Progenitor cell of endocrine pancreas (in vitro differentiated cells): ENCODE results near the gene OR52W1. TPM values are rescaled to one million over a fixed set of nuclear protein-coding genes. Genes with fewer than 3 reads are reported as not detected.

Experiments used
- DNase-seq: peaks from one replicate; pipeline ENCODE4 v3.0.0; 2021; ENCODE audit warnings: low spot score; ENCODE audit not compliant: unreplicated experiment
- H3K27ac Mint-ChIP-seq: 2 replicates; pipeline ENCODE4 v1.8.0; 2021; ENCODE audit warnings: mild to moderate bottlenecking, moderate library complexity, mixed read lengths
- H3K27me3 Mint-ChIP-seq: 2 replicates; pipeline ENCODE4 v1.8.0; 2021; ENCODE audit warnings: mixed read lengths
- H3K36me3 Mint-ChIP-seq: 2 replicates; pipeline ENCODE4 v1.8.0; 2022; ENCODE audit warnings: mixed read lengths; ENCODE audit not compliant: insufficient read depth
- H3K4me1 Mint-ChIP-seq: 2 replicates; pipeline ENCODE4 v1.8.0; 2021; ENCODE audit warnings: low read depth, mixed read lengths
- H3K4me3 Mint-ChIP-seq: 2 replicates; pipeline ENCODE4 v1.8.0; 2021; ENCODE audit warnings: low read depth, mild to moderate bottlenecking, moderate library complexity, mixed read lengths
- H3K9me3 Mint-ChIP-seq: 2 replicates; pipeline ENCODE4 v1.8.0; 2021; ENCODE audit warnings: low read depth, mixed read lengths
- total RNA-seq: library from RNA; stranded (reverse); gene quantifications from 2 replicates; pipeline ENCODE4 v1.2.1, GENCODE V29; 2021
- TF ChIP-seq, protein P1 (sequence below): fragments of 200-600 bp; sonication (generic); IDR thresholded peaks from one replicate; pipeline ENCODE4 v1.5.0; 2021; ENCODE audit warnings: antibody characterized with exemption, mild to moderate bottlenecking; ENCODE audit not compliant: unreplicated experiment

The OR52W1 gene
- total RNA-seq, 1 donor from 2014 or later, result not detected

DNA sequence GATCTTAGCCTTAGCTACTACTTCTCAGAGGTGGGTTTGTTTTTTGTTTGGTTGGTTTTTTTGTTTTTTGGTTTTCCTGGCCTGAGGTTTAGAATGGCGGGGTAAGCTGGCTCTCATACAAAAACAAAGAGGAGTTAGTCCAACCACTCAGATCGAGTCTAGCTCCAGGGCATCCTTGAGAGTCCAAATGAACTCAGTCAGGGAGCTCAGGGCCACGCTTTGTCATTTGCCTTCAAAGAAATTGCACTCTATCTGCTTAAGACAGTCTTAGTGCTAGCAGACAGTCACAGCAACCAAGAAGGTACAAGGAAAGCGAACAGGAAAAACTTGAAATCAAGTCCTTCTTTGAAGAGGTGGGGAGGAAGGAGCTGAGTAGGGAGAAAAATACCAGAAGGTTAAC lies 17.5 kb downstream of the OR52W1 start:
- no peak overlapping the region for H3K4me3 Mint-ChIP-seq
- no peak overlapping the region for H3K27ac Mint-ChIP-seq
- no peaks in the 10 kb centered on the region for H3K27me3 Mint-ChIP-seq
- no peaks in the 10 kb centered on the region for H3K9me3 Mint-ChIP-seq
- H3K4me1 Mint-ChIP-seq, result no peaks in the 10 kb centered on the region
- peaks cover 8% of the 10 kb centered on the region for H3K36me3 Mint-ChIP-seq
- no peak for DNase-seq
- TF ChIP-seq, protein P1, sequence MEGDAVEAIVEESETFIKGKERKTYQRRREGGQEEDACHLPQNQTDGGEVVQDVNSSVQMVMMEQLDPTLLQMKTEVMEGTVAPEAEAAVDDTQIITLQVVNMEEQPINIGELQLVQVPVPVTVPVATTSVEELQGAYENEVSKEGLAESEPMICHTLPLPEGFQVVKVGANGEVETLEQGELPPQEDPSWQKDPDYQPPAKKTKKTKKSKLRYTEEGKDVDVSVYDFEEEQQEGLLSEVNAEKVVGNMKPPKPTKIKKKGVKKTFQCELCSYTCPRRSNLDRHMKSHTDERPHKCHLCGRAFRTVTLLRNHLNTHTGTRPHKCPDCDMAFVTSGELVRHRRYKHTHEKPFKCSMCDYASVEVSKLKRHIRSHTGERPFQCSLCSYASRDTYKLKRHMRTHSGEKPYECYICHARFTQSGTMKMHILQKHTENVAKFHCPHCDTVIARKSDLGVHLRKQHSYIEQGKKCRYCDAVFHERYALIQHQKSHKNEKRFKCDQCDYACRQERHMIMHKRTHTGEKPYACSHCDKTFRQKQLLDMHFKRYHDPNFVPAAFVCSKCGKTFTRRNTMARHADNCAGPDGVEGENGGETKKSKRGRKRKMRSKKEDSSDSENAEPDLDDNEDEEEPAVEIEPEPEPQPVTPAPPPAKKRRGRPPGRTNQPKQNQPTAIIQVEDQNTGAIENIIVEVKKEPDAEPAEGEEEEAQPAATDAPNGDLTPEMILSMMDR, result no peak

DNA sequence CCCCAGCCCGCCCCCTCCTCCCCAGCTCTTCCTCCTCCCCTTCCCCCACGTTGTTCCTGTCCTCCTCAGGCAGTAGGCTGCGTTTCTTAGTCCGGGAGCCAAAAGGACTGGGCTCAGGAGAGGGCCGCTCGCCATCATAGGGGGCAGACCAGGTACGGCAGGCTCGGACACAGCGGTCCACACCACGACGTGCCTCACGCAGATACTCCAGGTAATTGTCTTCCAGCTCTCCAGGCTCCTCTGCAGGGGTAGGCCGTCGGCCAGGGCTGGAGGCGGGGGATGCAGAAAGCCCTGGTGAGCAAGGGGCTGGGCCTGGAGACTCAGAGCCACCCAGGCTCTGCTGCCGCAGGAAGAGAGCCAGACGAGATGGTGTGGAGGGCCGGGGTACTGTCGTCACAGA lies 18.7 kb downstream of the OR52W1 start:
- DNase-seq, result no peak
- Mint-ChIP-seq H3K27ac (no peak overlapping the region), H3K4me1 (no peaks in the 10 kb centered on the region), H3K4me3 (no peak overlapping the region), H3K27me3 (no peaks in the 10 kb centered on the region), H3K36me3 (peaks cover 12% of the 10 kb centered on the region), H3K9me3 (no peaks in the 10 kb centered on the region)
- TF ChIP-seq, protein P1, result no peak

DNA sequence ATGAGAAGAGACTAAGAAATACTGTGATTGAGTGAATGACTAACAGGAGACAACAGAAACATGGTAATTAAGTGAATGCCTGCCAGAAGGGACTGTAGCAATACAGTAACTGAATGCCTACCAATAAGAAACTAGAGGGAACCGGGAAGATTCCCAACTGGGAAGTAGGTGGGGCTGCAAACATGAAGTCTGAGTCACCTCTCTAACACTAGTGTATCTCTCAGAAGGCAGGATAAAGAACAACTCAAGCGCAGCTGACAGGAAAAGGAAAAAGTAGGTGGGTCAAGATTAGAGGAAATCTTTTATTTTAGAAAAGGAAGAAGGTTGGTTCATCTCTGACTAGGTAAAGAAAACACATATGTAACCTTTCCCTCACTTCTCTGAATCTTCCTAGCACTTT lies 20.3 kb downstream of the OR52W1 start:
- TF ChIP-seq, protein P1, result no peak
- Mint-ChIP-seq H3K36me3 (peaks cover 13% of the 10 kb centered on the region), H3K4me3 (no peak overlapping the region), H3K4me1 (no peaks in the 10 kb centered on the region), H3K27me3 (no peaks in the 10 kb centered on the region), H3K27ac (no peak overlapping the region), H3K9me3 (no peaks in the 10 kb centered on the region)
- DNase-seq, result no peak

DNA sequence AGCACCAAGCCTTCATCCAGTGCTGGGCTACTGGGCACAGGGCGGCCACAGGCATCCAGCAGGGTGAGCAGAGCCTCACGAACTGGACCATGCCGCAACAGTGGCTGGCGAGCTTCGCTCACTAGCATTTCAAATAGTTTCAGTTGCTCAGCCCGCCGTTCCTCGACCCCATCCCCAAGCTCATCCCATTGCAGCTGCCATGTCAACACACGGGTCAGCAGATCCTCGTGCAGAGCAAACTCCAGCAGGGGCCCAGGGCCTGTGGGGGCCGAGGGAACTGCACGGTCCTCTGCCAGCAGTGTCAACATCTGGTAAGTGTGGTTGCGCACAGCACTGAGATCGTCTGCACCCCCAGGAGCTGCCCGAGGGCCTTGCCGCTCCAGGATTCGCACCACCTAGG lies 24.8 kb downstream of the OR52W1 start:
- H3K27ac Mint-ChIP-seq, result no peak overlapping the region
- no peaks in the 10 kb centered on the region for H3K9me3 Mint-ChIP-seq
- no peaks in the 10 kb centered on the region for H3K27me3 Mint-ChIP-seq
- peaks cover 10% of the 10 kb centered on the region for H3K36me3 Mint-ChIP-seq
- H3K4me3 Mint-ChIP-seq, result no peak overlapping the region
- DNase-seq, result no peak
- TF ChIP-seq, protein P1, result no peak
- H3K4me1 Mint-ChIP-seq, result peaks cover 9% of the 10 kb centered on the region

DNA sequence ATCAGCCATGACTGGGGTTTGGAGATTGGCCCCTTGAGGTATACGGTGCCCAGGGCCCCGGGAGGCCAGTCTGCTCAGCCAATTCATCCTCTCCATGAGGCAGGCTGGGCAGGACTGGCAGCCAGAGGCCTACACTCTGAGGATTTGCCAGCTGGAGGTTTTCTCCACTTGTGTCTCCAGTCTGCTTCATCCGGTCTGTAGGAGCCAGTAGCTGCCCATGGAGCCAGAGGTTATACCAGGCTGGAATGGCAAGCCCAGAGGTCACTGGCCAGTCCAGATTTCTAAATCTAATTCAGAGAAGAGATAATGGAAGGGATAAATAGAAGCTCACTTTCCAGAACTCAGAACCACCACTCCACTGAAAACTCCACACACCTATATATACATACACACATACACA lies 25.4 kb downstream of the OR52W1 start:
- DNase-seq, result no peak
- no peaks in the 10 kb centered on the region for H3K9me3 Mint-ChIP-seq
- H3K27me3 Mint-ChIP-seq, result no peaks in the 10 kb centered on the region
- TF ChIP-seq, protein P1, result no peak
- H3K27ac Mint-ChIP-seq, result no peak overlapping the region
- peaks cover 9% of the 10 kb centered on the region for H3K4me1 Mint-ChIP-seq
- peaks cover 10% of the 10 kb centered on the region for H3K36me3 Mint-ChIP-seq
- no peak overlapping the region for H3K4me3 Mint-ChIP-seq
